EL (cell line): ENCODE results near the gene KRTAP5-9.
"Not testable (repeated sequence)": the region's sequence is repeated elsewhere in the genome, so short reads cannot be mapped to it uniquely, and the experiment has no call there.

Experiments
- DNase-seq: peaks from one replicate; pipeline ENCODE4 v3.0.0-alpha.2; 2016

Gene KRTAP5-9

DNA sequence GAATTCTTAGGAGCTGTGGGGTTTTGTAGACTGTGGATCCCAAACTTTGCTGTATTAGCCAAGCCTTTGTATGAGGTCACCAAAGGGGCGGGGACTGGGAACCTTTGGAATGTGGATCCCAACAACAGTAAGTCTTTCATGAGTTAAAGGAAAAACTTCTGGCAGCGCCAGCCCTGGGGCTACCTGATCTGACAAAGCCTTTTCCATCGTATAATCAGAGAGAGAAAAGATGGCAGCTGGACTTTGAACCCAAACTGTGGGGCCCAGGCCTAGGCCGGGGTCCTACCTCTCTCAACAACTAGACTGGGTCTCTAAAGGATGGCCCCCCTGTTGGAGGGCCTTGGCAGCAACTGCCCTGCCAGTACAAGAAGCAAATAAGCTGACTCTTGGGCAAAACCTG lies 40.1 kb downstream of the KRTAP5-9 start:
- peak; percentile 23 for DNase-seq

DNA sequence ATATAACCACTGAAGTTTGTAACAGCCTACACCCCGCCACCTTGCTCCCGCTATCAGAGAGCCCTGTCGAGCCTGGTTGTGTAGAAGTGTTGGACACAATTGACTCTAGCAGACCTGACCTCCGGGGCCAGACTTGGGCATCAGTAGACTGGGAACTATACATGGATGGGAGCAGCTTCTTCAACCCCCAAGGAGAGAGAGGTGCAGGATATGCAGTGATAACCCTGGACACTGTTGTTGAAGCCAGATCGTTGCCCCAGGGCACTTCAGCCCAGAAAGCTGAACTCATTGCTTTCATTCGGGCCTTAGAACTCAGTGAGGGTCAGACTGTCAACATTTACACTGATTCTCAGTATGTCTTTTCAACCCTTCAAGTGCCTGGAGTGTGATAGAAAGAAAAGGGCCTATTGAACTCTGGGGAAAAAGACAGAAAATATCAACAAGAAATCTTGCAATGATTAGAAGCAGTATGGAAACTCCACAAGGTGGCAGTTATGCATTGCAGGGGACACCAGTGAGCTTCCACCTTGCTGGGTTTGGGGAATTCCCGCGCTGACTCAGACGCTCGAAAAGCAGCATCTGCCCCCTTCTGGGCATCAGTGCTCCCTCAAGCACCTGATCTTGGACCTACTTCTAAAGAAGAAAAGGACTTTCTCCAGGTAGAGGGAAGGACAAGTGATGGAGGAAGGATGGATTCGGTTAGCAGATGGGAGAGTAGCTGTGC lies 40.8 kb downstream of the KRTAP5-9 start:
- not testable (repeated sequence) for DNase-seq

- not testable (repeated sequence) for DNase-seq
These were observed 41.3 kb downstream of the KRTAP5-9 start for GRCh38 chr11:71589546-71589920.
